22Rv1 (cell line): ENCODE results near the gene MGAT5B.

Source experiments
- CTCF ChIP-seq: fragments of 450-650 bp; IDR thresholded peaks from 2 replicates; pipeline ENCODE4 v1.5.1; 2017; ENCODE audit warnings: mild to moderate bottlenecking
- ZFX ChIP-seq: fragments of 450-650 bp; IDR thresholded peaks from 2 replicates; pipeline ENCODE4 v1.6.1; 2017; ENCODE audit warnings: antibody characterized with exemption, borderline replicate concordance

DNA sequence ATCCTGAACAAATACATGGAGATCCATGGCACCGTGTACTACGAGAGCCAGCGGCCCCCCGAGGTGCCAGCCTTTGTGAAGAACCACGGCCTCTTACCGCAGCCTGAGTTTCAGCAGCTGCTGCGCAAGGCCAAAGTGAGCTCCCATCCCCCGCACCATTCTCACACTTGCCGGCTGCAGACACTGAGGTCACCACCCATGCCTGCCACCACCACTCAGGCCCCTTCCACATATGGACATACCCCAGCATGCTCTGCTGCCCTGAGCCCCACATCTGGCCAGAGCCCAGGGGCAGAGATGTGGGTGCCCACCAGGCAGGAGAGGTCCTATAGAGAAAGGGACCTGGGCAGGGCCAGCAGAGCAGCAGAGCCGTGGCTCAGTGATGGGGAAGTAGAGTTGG lies 69.8 kb downstream of the MGAT5B start:
- TF ChIP-seq CTCF (no peak), ZFX (no peak)
